Body of pancreas (tissue), 4 donors: ENCODE data around the gene FES. TPM values are rescaled to one million over a fixed set of nuclear protein-coding genes. Genes with fewer than 3 reads are reported as not detected.

ENCODE experiments used
- ATAC-seq: fragments of 150-250 bp; one replicate; pipeline ENCODE4 v1.9.1; 2016
- DNase-seq, 4 donors: peaks; one replicate each; pipeline ENCODE4 v3.0.0-alpha.2; 2019
- H3K27ac ChIP-seq, 4 donors: fragments of 200-600 bp; sonication (generic); 1 replicate in 3 of 4; 2 replicates in 1 of 4; pipeline versions ENCODE4 v1.5.1 to v1.6.1; 2016 to 2019; ENCODE audit warnings: mild to moderate bottlenecking in 1 of 4, mixed read lengths in 1 of 4, moderate library complexity in 1 of 4
- H3K27me3 ChIP-seq, 2 donors: fragments of 200-600 bp; sonication (generic); one replicate each; pipeline ENCODE4 v1.6.0; 2016; ENCODE audit warnings: mild to moderate bottlenecking in 1 of 2
- H3K36me3 ChIP-seq, 2 donors: fragments of 200-600 bp; sonication (generic); replicated peaks in 1 of 2; 2 replicates each; pipeline ENCODE4 v1.5.1; 2016; ENCODE audit warnings: low read depth in 2 of 2; ENCODE audit not compliant: insufficient read depth in 1 of 2
- H3K4me1 ChIP-seq: fragments of 200-600 bp; sonication (generic); one replicate; pipeline ENCODE4 v1.6.0; 2016
- H3K4me3 ChIP-seq, 2 donors: fragments of 200-600 bp; sonication (generic); 1 replicate in 1 of 2; 2 replicates in 1 of 2; pipeline ENCODE4 v1.5.1; 2016 to 2019
- H3K9me3 ChIP-seq, 3 donors: fragments of 200-600 bp; sonication (generic); 1 replicate in 2 of 3; 2 replicates in 1 of 3; pipeline ENCODE4 v1.5.1; 2016
- CTCF ChIP-seq, 7 experiments: fragments of 450-650 bp in 4 of 7; fragments of 200-600 bp in 3 of 7; sonication (generic) in 3 of 7; IDR thresholded peaks; one replicate each; pipeline ENCODE4 v1.5.1; 2016 to 2019; ENCODE audit warnings: antibody characterized with exemption in 7 of 7
- POLR2A ChIP-seq, 3 donors: fragments of 450-650 bp; IDR thresholded peaks; one replicate each; pipeline ENCODE4 v1.6.1; 2016; ENCODE audit warnings: antibody characterized with exemption in 3 of 3, mild to moderate bottlenecking in 2 of 3
- WGBS, 2 donors: methylation state at CpG; one replicate each; pipeline ENCODE4 v1.1.5; 2017; 5-methylcytosine and 5-hydroxymethylcytosine counted together
- intact Hi-C: fragments of 100-400 bp; cut with DNase I; formaldehyde crosslinking; loops from one replicate; pipeline ENCODE4 v1.15.1; 2023
- total RNA-seq, 2 donors: library from RNA; depleted of rRNA; stranded (reverse); fragments of >200 nt; gene quantifications; one replicate each; pipeline ENCODE4 v1.1.0, GENCODE V29; 2016

Gene FES
- total RNA-seq, 2 donors from 2014 or later = 16.9 to 24.4 TPM

GRCh38 chr15:90863987-90864386 lies 20.3 kb upstream of the FES start:
- no peaks in the 10 kb centered on the region for H3K9me3 ChIP-seq
- H3K36me3 ChIP-seq = no peaks in the 10 kb centered on the region
- DNase-seq (no peak), ATAC-seq (no peak)
- 82 to 85% methylated on average over 4 of the region's 4 CpGs for WGBS, 2 donors
- peak overlapping the region in 3 of 4 donors; percentile 12 to 64 (median 54) for H3K27ac ChIP-seq
- H3K27me3 ChIP-seq = no peaks in the 10 kb centered on the region
- intact Hi-C loops = no loop called here
- no peak overlapping the region for H3K4me3 ChIP-seq
- TF ChIP-seq POLR2A (IDR thresholded peaks at IDR 0.05) (no peak), CTCF (IDR thresholded peaks at IDR 0.05) (no peak)
- H3K4me1 ChIP-seq = peaks cover 62% of the 10 kb centered on the region

GRCh38 chr15:90864507-90864906 lies 19.8 kb upstream of the FES start:
- TF ChIP-seq POLR2A (IDR thresholded peaks at IDR 0.05) (no peak), CTCF (IDR thresholded peaks at IDR 0.05) (no peak)
- Histone ChIP-seq H3K9me3 (no peaks in the 10 kb centered on the region), H3K4me3 (no peak overlapping the region), H3K27me3 (no peaks in the 10 kb centered on the region), H3K27ac (no peak overlapping the region), H3K36me3 (no peaks in the 10 kb centered on the region), H3K4me1 (peaks cover 63% of the 10 kb centered on the region)
- WGBS, 2 donors = 95 to 97% methylated on average over 3 to 10 of the region's 10 CpGs
- no peak for DNase-seq
- intact Hi-C loops = no loop called here
- no peak for ATAC-seq

- no peak overlapping the region for H3K4me3 ChIP-seq
- TF ChIP-seq POLR2A (IDR thresholded peaks at IDR 0.05) = no peak
- TF ChIP-seq CTCF (IDR thresholded peaks at IDR 0.05) = no peak
- no peaks in the 10 kb centered on the region for H3K27me3 ChIP-seq
- intact Hi-C loops = no loop called here
- DNase-seq = no peak
- no peaks in the 10 kb centered on the region for H3K36me3 ChIP-seq
- 89 to 93% methylated on average over 4 of the region's 4 CpGs for WGBS, 2 donors
- H3K9me3 ChIP-seq = no peaks in the 10 kb centered on the region
- H3K4me1 ChIP-seq = peaks cover 63% of the 10 kb centered on the region
- ATAC-seq = no peak
- no peak overlapping the region for H3K27ac ChIP-seq
Measured at GRCh38 chr15:90865702-90866101, 18.6 kb upstream of the FES start.

GRCh38 chr15:90866161-90866715 lies 18.1 kb upstream of the FES start:
- peak overlapping the region in 3 of 4 donors; percentile 24 to 35 (median 24) for H3K27ac ChIP-seq
- H3K4me3 ChIP-seq = no peak overlapping the region
- intact Hi-C loops = no loop called here

More at GRCh38 chr15:90866161-90866715, 18.1 kb upstream of the FES start:
- Histone ChIP-seq H3K36me3 (no peaks in the 10 kb centered on the region), H3K9me3 (no peaks in the 10 kb centered on the region), H3K27me3 (no peaks in the 10 kb centered on the region), H3K4me1 (peaks cover 61% of the 10 kb centered on the region)
- TF ChIP-seq POLR2A (IDR thresholded peaks at IDR 0.05) (no peak), CTCF (IDR thresholded peaks at IDR 0.05) (no peak)
- DNase-seq (peak in 2 of 4 donors; percentile 24 to 37), ATAC-seq (no peak)
- WGBS, 2 donors = 31 to 33% methylated on average over 14 to 15 of the region's 16 CpGs
